Epithelial cell of proximal tubule (primary cell): Measurements from ENCODE around the gene GSAP. TPM values are rescaled to one million over a fixed set of nuclear protein-coding genes. Genes with fewer than 3 reads are reported as not detected.

Experiments
- DNase-seq: peaks from one replicate; pipeline ENCODE4 v3.0.0-alpha.2; 2011; ENCODE audit warnings: low read depth
- H3K4me3 ChIP-seq: 2 replicates; pipeline ENCODE4 v1.5.1; 2011; ENCODE audit warnings: low read depth, mild to moderate bottlenecking, low read length
- total RNA-seq: library from RNA; depleted of rRNA; stranded (reverse); fragments of >200 nt; gene quantifications from 2 replicates; pipeline ENCODE4 v1.2.3, GENCODE V29; 2015
- TF ChIP-seq, protein P1 (sequence below): conservative IDR thresholded peaks from 2 replicates; pipeline ENCODE4 v1.5.1; 2012; ENCODE audit warnings: low read depth, mild to moderate bottlenecking, low read length

The GSAP gene
- total RNA-seq, 1 donor from 2014 or later, result 1.2 TPM

DNA sequence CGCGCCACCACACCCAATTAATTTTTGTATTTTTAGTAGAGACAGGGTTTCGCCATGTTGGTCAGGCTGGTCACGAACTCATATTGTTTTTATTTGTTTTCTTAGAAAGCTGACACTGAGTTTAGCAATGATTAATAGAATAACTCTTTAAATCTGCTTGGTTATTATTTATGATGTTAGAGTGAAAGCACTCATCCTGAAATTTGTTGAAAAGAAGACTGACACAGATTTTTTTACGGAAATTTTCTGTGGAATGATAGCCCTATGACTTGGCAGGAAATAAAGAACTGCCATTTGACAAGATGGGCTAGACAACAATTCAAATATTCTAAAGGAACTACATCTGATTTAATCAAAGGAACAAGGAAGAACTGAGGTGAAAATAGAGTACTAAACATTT is 4.3 kb upstream of the GSAP start:
- DNase-seq, result no peak
- no peak overlapping the region for H3K4me3 ChIP-seq
- TF ChIP-seq, protein P1, sequence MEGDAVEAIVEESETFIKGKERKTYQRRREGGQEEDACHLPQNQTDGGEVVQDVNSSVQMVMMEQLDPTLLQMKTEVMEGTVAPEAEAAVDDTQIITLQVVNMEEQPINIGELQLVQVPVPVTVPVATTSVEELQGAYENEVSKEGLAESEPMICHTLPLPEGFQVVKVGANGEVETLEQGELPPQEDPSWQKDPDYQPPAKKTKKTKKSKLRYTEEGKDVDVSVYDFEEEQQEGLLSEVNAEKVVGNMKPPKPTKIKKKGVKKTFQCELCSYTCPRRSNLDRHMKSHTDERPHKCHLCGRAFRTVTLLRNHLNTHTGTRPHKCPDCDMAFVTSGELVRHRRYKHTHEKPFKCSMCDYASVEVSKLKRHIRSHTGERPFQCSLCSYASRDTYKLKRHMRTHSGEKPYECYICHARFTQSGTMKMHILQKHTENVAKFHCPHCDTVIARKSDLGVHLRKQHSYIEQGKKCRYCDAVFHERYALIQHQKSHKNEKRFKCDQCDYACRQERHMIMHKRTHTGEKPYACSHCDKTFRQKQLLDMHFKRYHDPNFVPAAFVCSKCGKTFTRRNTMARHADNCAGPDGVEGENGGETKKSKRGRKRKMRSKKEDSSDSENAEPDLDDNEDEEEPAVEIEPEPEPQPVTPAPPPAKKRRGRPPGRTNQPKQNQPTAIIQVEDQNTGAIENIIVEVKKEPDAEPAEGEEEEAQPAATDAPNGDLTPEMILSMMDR, result no peak

DNA sequence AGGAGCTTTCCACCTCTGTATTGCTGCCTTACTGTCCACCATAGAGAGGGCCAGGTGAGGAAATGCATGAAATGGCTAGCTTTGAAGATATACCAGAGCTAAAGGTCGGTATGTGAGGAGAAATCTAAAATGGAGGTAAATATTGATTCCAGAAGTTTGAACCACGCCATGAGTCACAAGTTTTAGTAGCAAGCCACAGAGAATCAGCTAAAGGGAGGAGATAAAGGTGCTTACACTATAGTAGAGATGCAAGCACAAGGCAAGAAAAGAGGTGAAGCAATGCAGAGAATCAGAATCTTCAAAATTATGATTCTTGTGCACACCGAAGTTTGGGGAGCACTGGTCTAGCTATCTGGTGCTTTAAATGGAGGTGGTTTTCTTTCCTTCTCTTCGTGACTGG is 3.0 kb upstream of the GSAP start:
- TF ChIP-seq, protein P1, result no peak
- H3K4me3 ChIP-seq, result no peak overlapping the region
- DNase-seq, result no peak

DNA sequence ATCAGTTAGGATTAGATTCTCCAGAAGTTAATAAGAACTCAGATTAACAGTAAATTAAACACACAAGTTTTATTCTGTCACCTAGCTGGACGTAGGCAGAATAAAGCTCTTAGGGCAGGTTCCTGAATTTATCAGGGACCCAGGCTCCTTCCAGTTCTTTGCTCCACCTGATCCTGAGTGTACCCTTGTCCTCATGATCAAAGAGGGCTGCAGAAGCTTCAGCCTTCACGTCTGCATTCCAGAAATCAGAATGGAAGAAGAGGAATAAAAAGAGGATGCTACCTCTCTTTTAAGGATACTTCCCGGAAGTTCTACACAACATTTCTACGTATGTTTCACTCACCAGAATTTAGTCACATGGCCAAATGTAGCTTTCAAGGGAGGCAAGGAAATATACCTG is 1.7 kb upstream of the GSAP start:
- DNase-seq, result no peak
- TF ChIP-seq, protein P1, result no peak
- no peak overlapping the region for H3K4me3 ChIP-seq

DNA sequence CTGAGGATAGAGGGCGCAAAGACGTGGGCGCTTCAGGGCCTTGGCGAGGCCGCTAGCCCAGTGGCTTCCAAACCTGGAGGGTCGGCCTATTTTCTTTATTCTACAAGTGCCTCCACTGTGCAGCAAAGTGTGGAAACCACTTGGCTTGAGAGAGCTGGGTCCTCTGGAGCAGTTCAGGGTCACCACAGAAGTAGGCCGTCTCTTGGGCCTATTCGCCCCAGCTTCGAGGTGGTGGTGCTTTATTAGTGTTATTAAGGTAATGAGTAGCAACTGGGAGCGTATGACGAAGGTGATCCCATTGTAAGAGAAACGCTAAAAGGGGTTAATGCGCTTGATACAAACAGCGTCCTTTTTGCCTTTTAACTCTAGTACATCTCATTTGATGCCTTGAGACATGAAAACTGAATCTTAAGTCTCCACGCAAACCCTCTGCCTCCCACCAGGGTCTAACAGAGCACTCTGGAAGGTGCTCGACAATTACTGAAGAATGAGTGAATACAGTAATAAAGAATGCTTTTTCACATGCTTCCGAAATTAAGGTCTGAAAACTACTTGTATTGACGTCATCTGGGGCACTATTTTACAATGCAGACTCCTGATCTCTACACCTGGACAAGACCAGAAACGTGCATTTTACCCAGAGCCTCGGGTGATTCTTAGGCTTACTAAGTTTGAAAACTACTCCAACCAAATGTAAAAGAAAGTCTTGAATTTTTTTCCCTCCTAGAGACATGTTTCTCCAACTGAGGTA is 647 bp upstream of the GSAP start:
- TF ChIP-seq, protein P1, result peak; percentile 1
- DNase-seq, result no peak
- H3K4me3 ChIP-seq, result peak overlapping the region; percentile 68

DNA sequence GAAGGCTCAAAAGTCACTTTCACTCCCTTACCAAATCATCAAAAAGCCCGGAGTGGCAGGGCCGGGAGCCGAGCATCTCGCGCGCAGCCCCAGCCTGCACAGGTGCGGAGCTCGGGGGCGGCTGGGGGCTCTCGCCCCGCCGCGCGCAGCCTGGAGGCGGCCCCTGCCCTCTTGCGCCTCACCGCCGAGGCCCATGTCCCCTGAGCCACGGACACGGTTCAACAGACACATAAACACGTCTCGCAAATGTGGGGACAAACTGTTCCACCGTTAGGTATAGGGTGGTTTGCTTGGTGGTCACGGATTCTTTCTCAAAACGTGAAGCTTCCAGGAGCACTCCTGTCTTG is 700 bp downstream of the GSAP start:
- peak overlapping the region; percentile 68 for H3K4me3 ChIP-seq
- DNase-seq, result no peak
- TF ChIP-seq, protein P1, result no peak

DNA sequence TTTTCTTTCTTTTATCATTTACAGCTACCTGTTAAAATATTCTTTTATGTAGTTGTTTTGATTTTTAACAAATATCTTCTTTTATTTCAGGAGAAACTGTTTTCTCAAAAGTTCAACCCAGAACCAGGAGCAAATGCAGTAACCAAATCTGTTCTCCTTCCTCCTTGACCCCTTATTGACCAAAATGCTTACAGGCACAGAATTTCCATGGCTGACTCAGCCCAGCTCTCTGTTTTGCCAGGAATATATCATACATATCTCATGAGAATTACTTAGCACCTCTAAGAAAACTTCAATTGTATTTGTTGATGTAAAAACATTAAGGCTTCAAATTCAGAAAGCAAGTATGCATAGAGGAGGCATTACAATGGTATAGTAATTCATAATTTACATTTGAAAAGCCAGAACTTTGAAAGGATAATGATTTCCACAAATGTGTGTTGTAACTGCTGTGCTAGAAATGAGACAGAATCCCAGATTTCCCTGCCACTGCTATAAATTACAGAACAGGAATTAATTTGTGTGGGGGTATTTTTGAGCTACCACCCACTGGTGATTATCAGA is 2.2 kb downstream of the GSAP start:
- TF ChIP-seq, protein P1, result no peak
- no peak for DNase-seq
- no peak overlapping the region for H3K4me3 ChIP-seq

DNA sequence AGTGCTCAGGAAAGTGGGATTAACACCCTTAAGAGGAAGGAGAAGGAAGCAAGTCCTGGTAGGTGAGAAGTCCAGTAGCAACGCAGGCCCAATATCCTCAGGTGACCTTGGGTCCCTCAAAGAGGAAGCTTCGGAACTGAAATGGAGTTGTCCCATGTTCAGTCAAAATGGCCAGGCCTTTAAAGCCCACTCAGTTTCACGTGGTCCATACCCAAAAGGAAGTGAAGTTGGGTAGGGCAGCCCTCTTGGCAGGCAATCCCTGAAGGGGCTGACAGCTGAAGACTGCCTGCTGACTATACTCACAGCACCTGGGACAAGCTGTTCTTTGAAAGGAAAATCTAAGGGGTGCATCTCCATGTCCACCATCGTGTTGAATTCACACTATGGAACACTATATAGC is 3.0 kb downstream of the GSAP start:
- TF ChIP-seq, protein P1, result no peak
- DNase-seq, result no peak
- no peak overlapping the region for H3K4me3 ChIP-seq
